HG02943 (cell line): ENCODE results near the gene CDKN1A.
"Not testable (repeated sequence)": the region's sequence is repeated elsewhere in the genome, so short reads cannot be mapped to it uniquely, and the experiment has no call there.

Source experiments
- ATAC-seq: cut with Tn5 transposase; IDR thresholded peaks from one replicate; pipeline ENCODE4 v1.9.1; 2021; ENCODE audit warnings: mild to moderate bottlenecking, low read depth, moderate library complexity; ENCODE audit not compliant: unreplicated experiment

Gene CDKN1A

DNA sequence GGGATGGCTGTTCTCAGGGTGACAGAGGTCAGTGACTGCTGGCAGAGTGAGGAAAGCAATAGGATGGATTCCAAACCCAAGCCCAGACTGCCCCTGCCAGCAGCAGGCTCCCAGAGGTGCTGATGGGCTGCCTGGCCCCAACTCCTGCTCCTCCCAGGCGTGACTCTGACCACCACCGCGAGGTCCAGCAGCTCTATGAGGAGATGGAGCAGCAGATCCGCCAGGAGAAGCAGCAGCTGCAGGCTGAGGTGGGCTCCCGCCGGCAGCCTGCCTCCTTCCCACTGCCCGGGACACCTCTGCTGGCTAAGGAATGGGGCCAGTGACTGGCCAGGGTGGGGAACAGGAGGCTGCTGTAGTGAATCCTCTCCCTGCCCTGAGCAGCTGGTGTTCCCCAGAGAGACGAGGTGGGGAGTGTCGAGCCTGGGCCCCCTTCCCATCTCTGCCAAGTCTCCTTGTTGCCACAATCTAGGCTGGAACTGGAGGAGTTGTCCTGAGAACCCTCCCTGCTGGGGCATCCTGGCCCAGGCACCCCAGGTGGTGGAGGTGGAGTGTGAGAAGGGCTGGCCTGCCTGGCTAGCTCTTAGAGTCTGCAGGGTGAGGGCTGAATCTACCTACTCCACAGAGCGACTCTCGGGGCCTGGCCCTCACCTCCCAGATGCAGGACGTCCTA is 39.5 kb downstream of the CDKN1A start:
- ATAC-seq, result no peak

DNA sequence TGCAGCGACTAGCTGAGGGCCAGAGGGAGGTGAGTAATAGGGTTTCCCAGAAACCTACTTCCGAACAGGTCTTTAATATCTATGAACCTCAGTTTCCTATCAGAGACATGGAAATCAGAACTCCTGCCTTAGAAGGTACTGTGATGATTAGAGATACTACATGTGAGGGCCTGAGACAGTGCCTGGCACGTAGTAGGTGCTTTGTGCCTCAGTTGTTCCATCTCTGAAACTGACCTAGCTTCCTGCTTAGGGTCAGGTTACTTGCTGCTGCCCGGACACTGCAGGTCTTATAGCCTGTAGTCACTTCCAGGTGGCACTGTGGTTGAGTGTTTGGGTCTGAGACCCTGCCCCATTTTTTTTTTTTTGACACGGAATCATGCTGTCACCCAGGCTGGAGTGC is 40.0 kb downstream of the CDKN1A start:
- ATAC-seq, result no peak

DNA sequence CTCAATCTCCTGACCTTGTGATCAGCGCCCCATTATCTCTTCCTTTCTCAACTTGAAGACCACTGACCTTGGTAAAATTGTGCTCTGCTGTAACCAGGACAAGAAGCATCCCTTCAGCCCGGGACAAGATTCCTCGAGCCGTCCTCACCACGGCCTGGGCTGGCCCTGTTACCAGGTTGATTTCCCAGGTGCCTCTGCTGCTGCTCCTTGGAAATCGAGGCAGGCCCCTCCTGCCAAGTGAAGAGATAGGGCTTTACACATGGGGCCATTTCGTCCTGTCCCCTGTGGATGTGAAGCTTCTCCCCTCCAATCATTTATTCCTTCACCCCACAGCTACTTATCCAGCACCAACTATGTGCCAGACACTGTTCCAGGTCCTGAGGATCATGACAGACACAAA is 40.6 kb downstream of the CDKN1A start:
- ATAC-seq, result no peak

DNA sequence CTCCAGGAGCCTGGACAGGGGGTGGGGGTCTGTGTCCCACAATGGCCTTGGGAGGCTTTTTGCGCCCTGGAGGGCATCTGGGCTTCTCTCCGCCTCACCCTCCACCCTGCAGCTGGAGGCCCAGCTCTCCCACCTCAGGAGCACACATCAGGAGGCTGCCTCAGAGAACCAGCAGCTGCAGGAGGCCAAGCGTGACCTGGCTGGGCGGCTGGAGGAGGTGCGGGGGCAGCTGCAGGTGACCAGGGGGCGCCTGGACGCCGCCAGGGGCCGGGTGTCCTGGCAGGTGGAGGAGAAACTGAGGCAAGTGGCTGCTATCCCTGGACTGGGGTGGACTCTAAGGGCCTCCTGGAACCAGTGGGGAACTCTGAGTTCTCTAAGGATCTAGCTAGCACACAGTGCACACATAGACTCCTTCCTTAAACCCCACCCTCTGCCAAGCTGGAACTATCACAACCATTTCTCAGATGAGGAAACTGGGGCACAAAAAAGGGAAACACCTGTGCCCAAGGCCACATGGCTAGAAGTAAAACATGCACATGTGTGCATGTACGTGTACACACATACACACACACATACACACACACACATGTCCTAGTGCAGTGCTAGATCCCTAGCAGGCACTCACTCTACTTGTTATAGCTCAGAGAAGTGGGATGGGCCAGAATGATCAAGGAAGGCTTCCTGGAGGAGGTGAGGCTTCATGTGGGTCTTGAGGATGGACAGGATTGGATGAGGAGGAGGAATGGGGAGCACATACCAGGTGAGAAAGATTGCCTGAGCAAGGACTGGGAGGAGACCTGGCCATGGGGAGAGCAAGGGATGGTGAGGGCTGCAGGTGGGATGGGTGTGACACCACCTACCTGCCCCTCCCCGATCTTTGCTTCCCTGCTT is 42.0 kb downstream of the CDKN1A start:
- ATAC-seq, result no peak

GRCh38 chr6:36721369-36722140 is 43.0 kb downstream of the CDKN1A start:
- ATAC-seq, result no peak

- ATAC-seq, result no peak
Measured at GRCh38 chr6:36722365-36722764, 43.9 kb downstream of the CDKN1A start.

DNA sequence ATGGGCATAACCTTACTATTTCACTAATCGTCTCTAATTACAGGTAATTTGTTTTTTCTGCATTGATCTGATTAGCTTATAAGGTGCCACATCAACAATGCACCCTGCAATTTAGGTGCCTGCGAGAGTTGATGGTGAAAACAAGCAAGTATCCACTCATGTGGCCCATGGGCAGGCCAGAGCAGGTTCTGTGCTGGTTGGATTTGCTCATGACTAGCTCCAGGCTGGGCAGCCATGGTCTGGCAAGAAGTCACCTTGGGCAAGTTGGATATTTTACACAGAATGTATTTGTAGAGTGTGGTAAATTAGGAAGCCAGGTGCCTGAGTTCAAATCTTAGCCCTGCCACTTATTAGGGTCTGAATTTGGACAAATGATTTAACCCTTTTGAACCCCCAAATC is 44.4 kb downstream of the CDKN1A start:
- no peak for ATAC-seq

DNA sequence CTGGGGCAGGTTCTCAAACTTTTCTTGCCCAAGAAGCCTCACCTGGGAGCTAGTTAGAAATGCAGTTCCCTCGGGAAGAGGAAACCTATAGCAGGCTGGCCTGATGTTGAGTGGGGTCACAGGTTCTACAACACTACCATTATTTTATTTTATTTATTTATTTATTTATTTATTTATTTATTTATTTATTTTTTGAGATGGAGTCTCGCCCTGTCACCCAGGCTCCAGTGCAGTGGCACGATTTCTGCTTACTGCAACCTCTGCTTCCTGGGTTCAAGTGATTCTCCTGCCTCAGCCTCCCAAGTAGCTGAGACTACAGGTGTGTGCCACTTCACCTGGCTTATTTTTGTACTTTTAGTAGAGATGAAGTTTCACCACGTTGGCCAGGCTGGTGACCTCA is 45.5 kb downstream of the CDKN1A start:
- not testable (repeated sequence) for ATAC-seq

GRCh38 chr6:36724514-36725390 is 46.2 kb downstream of the CDKN1A start:
- ATAC-seq, result no peak

DNA sequence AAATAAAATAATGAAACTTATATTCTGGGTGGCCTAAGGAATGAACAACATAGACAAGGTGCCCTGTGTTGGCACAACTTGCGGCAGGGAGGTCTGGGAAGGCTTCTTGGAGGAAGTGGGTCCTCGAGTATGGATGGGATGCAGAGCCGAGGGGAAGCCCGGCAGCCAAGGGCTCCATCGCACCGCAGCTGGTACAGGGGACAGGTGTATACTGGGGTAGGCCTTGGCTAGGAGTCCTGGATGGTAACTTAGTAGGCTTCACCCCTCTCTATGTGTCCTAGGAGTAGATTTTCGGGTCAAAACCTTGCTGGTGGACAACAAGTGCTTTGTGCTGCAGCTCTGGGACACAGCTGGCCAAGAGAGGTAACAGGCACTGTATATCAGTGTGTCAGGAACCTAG is 47.1 kb downstream of the CDKN1A start:
- no peak for ATAC-seq

GRCh38 chr6:36727505-36728021 is 49.0 kb downstream of the CDKN1A start:
- no peak for ATAC-seq

DNA sequence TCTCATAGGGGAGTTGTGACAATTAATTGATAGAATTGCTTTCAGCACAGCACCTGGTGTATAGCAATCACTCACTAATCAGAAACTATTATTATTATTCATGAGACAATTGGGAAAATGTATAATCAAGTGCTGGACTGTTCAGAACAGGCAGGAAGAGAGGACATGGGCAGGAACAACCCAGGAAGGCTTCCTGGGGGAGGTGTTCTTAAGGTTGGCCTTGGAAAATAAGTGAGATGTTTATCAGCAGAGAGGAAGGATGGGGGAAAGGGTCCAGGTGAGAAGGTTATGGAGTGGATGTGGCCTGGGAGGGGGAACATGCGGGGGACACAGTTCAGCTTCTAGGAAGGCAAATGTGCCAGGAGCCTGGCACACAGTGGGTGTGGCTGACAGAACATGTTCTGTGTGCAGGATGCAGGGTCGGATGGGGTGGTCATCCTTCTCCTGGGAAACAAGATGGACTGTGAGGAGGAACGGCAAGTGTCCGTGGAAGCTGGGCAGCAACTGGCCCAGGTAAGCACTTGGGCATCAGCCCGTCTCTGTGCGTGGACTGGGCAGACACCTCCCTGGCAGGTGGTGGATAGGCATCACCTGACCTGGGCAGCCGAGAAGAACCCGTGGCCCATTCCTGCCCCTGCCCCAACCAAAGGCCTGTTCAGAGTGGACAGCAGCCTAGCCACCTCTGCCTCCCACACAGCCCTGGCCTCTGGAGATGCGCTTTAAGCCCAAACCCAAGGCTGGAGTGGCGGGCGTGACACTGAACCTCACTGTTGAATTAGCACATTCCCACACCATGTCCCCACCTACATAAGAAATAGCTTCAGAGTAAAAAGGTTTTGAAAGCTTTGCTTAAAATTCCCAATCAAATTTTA is 50.0 kb downstream of the CDKN1A start:
- no peak for ATAC-seq

DNA sequence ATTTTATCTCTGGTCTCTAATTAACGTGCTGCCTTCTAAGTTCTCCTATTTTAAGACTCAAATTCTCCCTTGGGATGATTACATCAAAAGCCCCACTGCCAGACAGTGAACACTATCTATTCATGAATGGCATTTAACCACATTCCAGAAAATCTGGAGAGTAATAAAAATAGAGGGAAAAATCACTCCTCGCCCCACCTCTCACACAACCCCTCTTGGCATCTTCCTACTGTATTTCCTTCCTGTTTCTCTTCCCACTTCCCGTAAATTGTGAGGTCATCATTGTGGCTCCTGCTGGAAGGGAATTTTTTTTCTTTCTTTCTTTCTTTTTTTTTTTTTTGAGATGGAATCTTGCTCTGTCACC is 50.6 kb downstream of the CDKN1A start:
- ATAC-seq, result no peak

- ATAC-seq, result no peak
Measured at GRCh38 chr6:36730424-36731380, 52.2 kb downstream of the CDKN1A start.

GRCh38 chr6:36731622-36732310 is 53.3 kb downstream of the CDKN1A start:
- no peak for ATAC-seq

DNA sequence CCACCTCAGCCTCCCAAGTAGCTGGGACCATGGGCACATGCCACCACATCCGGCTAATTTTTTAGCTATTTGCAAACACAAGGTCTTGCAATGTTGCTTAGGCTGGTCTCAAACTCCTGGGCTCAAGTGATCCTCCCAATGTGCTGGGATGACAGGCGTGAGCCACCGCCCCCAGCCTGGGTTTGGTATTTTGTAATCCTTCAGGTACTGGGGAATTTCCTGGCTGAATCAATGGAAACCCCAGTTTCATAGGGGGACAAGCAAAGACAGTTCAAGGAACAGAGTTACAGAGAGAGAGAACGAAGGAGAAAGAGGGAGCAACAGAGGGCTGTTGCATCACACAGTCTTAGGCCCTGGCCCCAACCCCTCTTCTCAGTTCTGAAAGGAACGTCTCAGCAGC is 54.8 kb downstream of the CDKN1A start:
- ATAC-seq, result no peak

- ATAC-seq, result no peak
Measured at GRCh38 chr6:36734486-36735060, 56.1 kb downstream of the CDKN1A start.
